K562 (cell line): ENCODE results near the gene HSD17B1. TPM values are rescaled to one million over a fixed set of nuclear protein-coding genes. Genes with fewer than 3 reads are reported as not detected.

Experiments
- CTCFL ChIP-seq: IDR thresholded peaks from 2 replicates; pipeline ENCODE4 v1.6.1; 2011; ENCODE audit warnings: borderline replicate concordance, low read depth, mild to moderate bottlenecking, moderate library complexity, low read length; ENCODE audit not compliant: insufficient read depth, poor library complexity, severe bottlenecking
- MGA ChIP-seq: fragments of 450-650 bp; IDR thresholded peaks from 2 replicates; pipeline ENCODE4 v1.6.1; 2016; ENCODE audit warnings: mild to moderate bottlenecking, moderate library complexity
- SRSF7 ChIP-seq: fragments of 200-400 bp; formaldehyde crosslinking; optimal IDR thresholded peaks from 2 replicates; pipeline ENCODE3; 2017; ENCODE audit warnings: mild to moderate bottlenecking, low read depth, low read length
- TBP ChIP-seq: optimal IDR thresholded peaks from 2 replicates; pipeline ENCODE3; 2011; ENCODE audit warnings: low read depth, low read length, improper control_type of control experiment
- UBTF ChIP-seq, 2 experiments: IDR thresholded peaks; 2 replicates each; pipeline ENCODE4 v1.6.1; 2012; ENCODE audit warnings: improper control_type of control experiment in 2 of 2, low read depth in 2 of 2, low read length in 2 of 2, borderline replicate concordance in 1 of 2
- VEZF1 ChIP-seq: fragments of 200-800 bp; sonication (Bioruptor generic); IDR thresholded peaks from 2 replicates; pipeline ENCODE4 v1.6.1; 2017; ENCODE audit warnings: missing genetic modification characterization, missing compliant biosample characterization
- ZBED1 ChIP-seq: IDR thresholded peaks from 2 replicates; pipeline ENCODE4 v1.6.1; 2014
- polyA plus RNA-seq, 8 experiments: library from polyadenylated mRNA; depleted of rRNA in 4 of 8; stranded (reverse) in 5 of 8; unstranded in 3 of 8; fragments of >200 nt; fragmentation: Nextera tagmentation in 2 of 8; fragmentation: Illumina TruSeq in 1 of 8; extraction: Ambion mirVana in 2 of 8; extraction: Trizol in 1 of 8; gene quantifications; 2 replicates each; pipeline versions ENCODE4 v1.2.1 to v1.2.3, GENCODE V29; 2011 to 2014; ENCODE audit warnings: inconsistent platforms in 1 of 8, missing spikeins in 1 of 8
- total RNA-seq, 7 experiments: library from RNA; depleted of rRNA in 6 of 7; stranded (reverse); fragments of >200 nt in 6 of 7; fragmentation: Illumina TruSeq in 2 of 7; extraction: Trizol in 2 of 7; gene quantifications; 2 replicates each; pipeline versions ENCODE4 v1.2.1 to v1.2.3, GENCODE V29; 2011 to 2021; ENCODE audit warnings: low replicate concordance in 1 of 7

Gene HSD17B1
- total and polyA plus RNA-seq, 9 of the 15 experiments (the other 6 are each of a cell fraction or from before 2014, with no cell fraction given) = 0.55 to 21.1 (median 3.6) TPM

GRCh38 chr17:42554250-42555121, 1.8 kb downstream of the HSD17B1 start (continued):
- no peak; the same call in 1 of the 2 replicates for TF ChIP-seq VEZF1 (CRISPR knock-in tag)
- TF ChIP-seq MGA = peak; percentile 39; the same call in 1 of the 2 replicates
- TF ChIP-seq ZBED1 = no peak
- peak; percentile 51 for TF ChIP-seq TBP
- TF ChIP-seq CTCFL = no peak
- no peak for TF ChIP-seq SRSF7
- peak in 1 of 2 experiments; percentile 28; a peak in 3 of 4 replicates for TF ChIP-seq UBTF (IDR thresholded peaks at IDR 0.05; ENCODE audit: borderline replicate concordance in 1 of 2, low read depth in 2 of 2, low read length in 2 of 2)
